Testis (tissue), 3 donors: ENCODE results near the gene SERTAD1. TPM values are rescaled to one million over a fixed set of nuclear protein-coding genes. Genes with fewer than 3 reads are reported as not detected.
"Not testable (repeated sequence)": the region's sequence is repeated elsewhere in the genome, so short reads cannot be mapped to it uniquely, and the experiment has no call there.

ENCODE experiments used
- DNase-seq: peaks from one replicate; pipeline ENCODE4 v3.0.0-alpha.2; 2019
- H3K27ac ChIP-seq, 2 donors: fragments of 200-600 bp; sonication (generic); one replicate each; pipeline ENCODE4 v1.5.1; 2019
- H3K27me3 ChIP-seq: fragments of 200-600 bp; sonication (generic); one replicate; pipeline ENCODE4 v1.5.1; 2019
- H3K36me3 ChIP-seq: fragments of 200-600 bp; sonication (generic); one replicate; pipeline ENCODE4 v1.5.1; 2017; ENCODE audit warnings: low read depth; ENCODE audit errors: missing control alignments
- H3K4me1 ChIP-seq: fragments of 200-600 bp; sonication (generic); one replicate; pipeline ENCODE4 v1.5.1; 2019
- H3K4me3 ChIP-seq, 2 donors: fragments of 200-600 bp; sonication (generic); one replicate each; pipeline ENCODE4 v1.5.1; 2017 to 2019
- H3K9me3 ChIP-seq: fragments of 200-600 bp; sonication (generic); one replicate; pipeline ENCODE4 v1.5.1; 2017
- CTCF ChIP-seq, 3 experiments: fragments of 450-650 bp in 2 of 3; fragments of 200-600 bp in 1 of 3; sonication (generic) in 1 of 3; IDR thresholded peaks; one replicate each; pipeline ENCODE4 v1.5.1; 2016 to 2019; ENCODE audit warnings: antibody characterized with exemption in 3 of 3, mild to moderate bottlenecking in 2 of 3, moderate library complexity in 1 of 3
- POLR2A ChIP-seq: fragments of 450-650 bp; IDR thresholded peaks from one replicate; pipeline ENCODE4 v1.6.1; 2017; ENCODE audit warnings: antibody characterized with exemption, mild to moderate bottlenecking, moderate library complexity
- WGBS, 2 donors: methylation state at CpG; one replicate each; pipeline ENCODE4 v1.1.5; 2018; 5-methylcytosine and 5-hydroxymethylcytosine counted together
- intact Hi-C: fragments of 100-400 bp; cut with DNase I; formaldehyde crosslinking; loops from one replicate; pipeline ENCODE4 v1.15.1; 2023; ENCODE audit warnings: low total_unique reads
- polyA plus RNA-seq: library from polyadenylated mRNA; stranded (reverse); fragments of 350-450 nt; fragmentation: Illumina TruSeq; extraction: RNeasy Lipid Tissue Mini Kit (QIAGEN cat#74804); gene quantifications from one replicate; pipeline ENCODE4 v1.2.3, GENCODE V29; 2014; ENCODE audit warnings: low read depth, low replicate concordance; ENCODE audit not compliant: insufficient read depth
- total RNA-seq, 2 donors: library from RNA; depleted of rRNA; stranded (reverse); fragments of >200 nt; gene quantifications; one replicate each; pipeline ENCODE4 v1.2.3, GENCODE V29; 2016

The SERTAD1 gene
- total and polyA plus RNA-seq, 3 donors from 2014 or later: 8.3 to 10.9 (median 8.6) TPM

DNA sequence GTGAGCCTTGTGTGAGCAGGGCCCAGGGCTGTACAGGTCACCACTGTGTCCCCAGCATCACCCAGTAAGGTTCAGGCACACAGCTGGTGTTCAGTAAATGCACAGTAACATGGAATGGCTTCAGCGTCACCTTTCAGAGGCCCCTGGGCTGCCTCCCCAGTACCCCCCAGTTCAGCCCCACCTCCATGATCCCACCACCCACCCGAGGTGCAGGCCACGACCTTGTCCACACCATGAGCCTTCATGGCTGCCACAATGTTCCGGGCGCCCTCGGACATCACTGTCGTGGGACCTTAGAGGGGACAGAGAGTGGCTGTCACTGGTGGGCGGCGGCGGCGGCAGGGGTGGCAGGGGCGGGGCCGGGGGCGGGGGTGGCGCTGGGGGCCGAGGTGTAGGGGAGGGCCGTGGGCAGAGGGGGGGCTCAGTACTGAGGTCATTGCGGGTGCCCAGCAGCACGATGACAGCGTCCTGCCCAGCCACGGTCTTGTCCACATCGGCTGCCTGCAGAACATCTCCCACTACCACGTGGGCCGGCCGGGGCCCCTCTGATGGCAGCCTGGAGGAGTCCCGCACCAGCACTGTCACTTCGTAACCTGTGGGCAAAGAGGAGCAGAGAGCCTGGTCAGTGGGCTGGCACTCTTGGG is 32.3 kb upstream of the SERTAD1 start:
- intact Hi-C loops: no loop called here
- H3K36me3 ChIP-seq: no peaks in the 10 kb centered on the region

GRCh38 chr19:40457048-40457447 is 31.3 kb upstream of the SERTAD1 start:
- Histone ChIP-seq H3K27ac (no peak overlapping the region), H3K27me3 (no peaks in the 10 kb centered on the region), H3K36me3 (no peaks in the 10 kb centered on the region), H3K4me3 (no peak overlapping the region), H3K9me3 (no peaks in the 10 kb centered on the region), H3K4me1 (no peaks in the 10 kb centered on the region)
- intact Hi-C loops: no loop called here
- WGBS, 2 donors: 90 to 95% methylated on average over 5 of the region's 5 CpGs
- TF ChIP-seq CTCF (IDR thresholded peaks at IDR 0.05) (no peak), POLR2A (no peak)
- no peak for DNase-seq

More for the DNA sequence above, 32.3 kb upstream of the SERTAD1 start:
- DNase-seq: no peak
- WGBS, 2 donors: 79 to 84% methylated on average over 26 to 27 of the region's 27 CpGs
- Histone ChIP-seq H3K4me1 (no peaks in the 10 kb centered on the region), H3K9me3 (no peaks in the 10 kb centered on the region), H3K27me3 (no peaks in the 10 kb centered on the region), H3K27ac (no peak overlapping the region), H3K4me3 (no peak overlapping the region)
- TF ChIP-seq CTCF (IDR thresholded peaks at IDR 0.05): no peak
- TF ChIP-seq POLR2A: no peak

DNA sequence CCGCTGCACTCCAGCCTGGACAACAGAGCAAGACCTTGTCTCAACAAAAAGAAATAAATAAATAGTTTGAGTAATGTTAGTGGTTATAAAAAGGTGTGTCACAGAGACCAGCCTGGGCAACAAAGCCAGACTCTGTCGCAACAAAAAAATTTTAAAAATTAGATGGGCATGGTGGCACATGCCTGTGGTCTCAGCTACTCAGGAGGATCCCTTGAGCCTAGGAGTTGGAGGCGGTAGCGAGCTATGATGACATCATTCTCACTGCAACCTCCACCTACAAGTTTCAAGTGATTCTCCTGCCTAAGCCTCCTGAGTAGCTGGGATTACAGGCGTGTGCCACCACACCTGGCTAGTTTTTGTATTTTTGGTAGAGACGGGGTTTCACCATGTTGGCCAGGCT is 28.2 kb upstream of the SERTAD1 start:
- intact Hi-C loops, DNase-seq, H3K4me3 ChIP-seq, H3K4me1 ChIP-seq, H3K27ac ChIP-seq, H3K9me3 ChIP-seq, H3K27me3 ChIP-seq, H3K36me3 ChIP-seq: not testable (repeated sequence)
- WGBS, 2 donors: 84 to 98% methylated on average over 6 of the region's 6 CpGs

- DNase-seq: no peak
- Histone ChIP-seq H3K4me3 (no peak overlapping the region), H3K36me3 (no peaks in the 10 kb centered on the region), H3K4me1 (no peaks in the 10 kb centered on the region), H3K27me3 (no peaks in the 10 kb centered on the region), H3K9me3 (no peaks in the 10 kb centered on the region), H3K27ac (no peak overlapping the region)
- intact Hi-C loops: no loop called here
- TF ChIP-seq CTCF (IDR thresholded peaks at IDR 0.05) (no peak), POLR2A (no peak)
- 91 to 95% methylated on average over 5 of the region's 5 CpGs for WGBS, 2 donors
Measured at GRCh38 chr19:40453151-40453735, 27.5 kb upstream of the SERTAD1 start.

- Histone ChIP-seq H3K36me3 (no peaks in the 10 kb centered on the region), H3K4me3 (no peak overlapping the region), H3K4me1 (no peaks in the 10 kb centered on the region), H3K9me3 (no peaks in the 10 kb centered on the region), H3K27me3 (no peaks in the 10 kb centered on the region), H3K27ac (no peak overlapping the region)
- no peak for DNase-seq
- TF ChIP-seq POLR2A (no peak), CTCF (IDR thresholded peaks at IDR 0.05) (no peak)
- intact Hi-C loops: no loop called here
- 60 to 70% methylated on average over 5 of the region's 5 CpGs for WGBS, 2 donors
Measured at GRCh38 chr19:40452016-40452415, 26.2 kb upstream of the SERTAD1 start.
